ENCODE data around the gene TCF7L1.
A peak's percentile ranks its signal among the peaks of the same experiment; 100 is the strongest.
"Not testable (repeated sequence)": the region's sequence is repeated elsewhere in the genome, so short reads cannot be mapped to it uniquely, and the experiment has no call there.

Gene TCF7L1

GRCh38 chr2:85314884-85315242 lies 181.7 kb downstream of the TCF7L1 start:
- DNase-seq, result no peak

- not testable (repeated sequence) for DNase-seq
Measured at GRCh38 chr2:85315921-85316320, 182.7 kb downstream of the TCF7L1 start.

- DNase-seq, result no peak
Measured at GRCh38 chr2:85318222-85319074, 185.3 kb downstream of the TCF7L1 start.

GRCh38 chr2:85319796-85320195 lies 186.6 kb downstream of the TCF7L1 start:
- DNase-seq, result no peak

GRCh38 chr2:85323351-85323987 lies 190.3 kb downstream of the TCF7L1 start:
- DNase-seq, result no peak

GRCh38 chr2:85323988-85324367 lies 190.8 kb downstream of the TCF7L1 start:
- not testable (repeated sequence) for DNase-seq

GRCh38 chr2:85324639-85325465 lies 191.7 kb downstream of the TCF7L1 start:
- no peak for DNase-seq

GRCh38 chr2:85325466-85325811 lies 192.2 kb downstream of the TCF7L1 start:
- DNase-seq, result no peak

GRCh38 chr2:85326406-85327159 lies 193.4 kb downstream of the TCF7L1 start:
- DNase-seq, result peak in 4 of 51 donors; percentile 2 to 32 (median 22)

GRCh38 chr2:85327160-85327821 lies 194.1 kb downstream of the TCF7L1 start:
- DNase-seq, result peak in 19 of 51 donors; percentile 15 to 70 (median 52)

GRCh38 chr2:85327822-85328617 lies 194.8 kb downstream of the TCF7L1 start, which contains the start of gene TGOLN2:
TGOLN2 (minus strand) TSS chr2:85327989; CDS start chr2:85327962, 27 bp downstream.
- peak; percentile 34 to 98 (median 87) for DNase-seq

GRCh38 chr2:85329181-85329651 lies 196.0 kb downstream of the TCF7L1 start:
- DNase-seq, result no peak

GRCh38 chr2:85329701-85330100 lies 196.5 kb downstream of the TCF7L1 start:
- DNase-seq, result not testable (repeated sequence)

GRCh38 chr2:85330839-85331636 lies 197.8 kb downstream of the TCF7L1 start:
- no peak for DNase-seq

- not testable (repeated sequence) for DNase-seq
Measured at GRCh38 chr2:85333877-85334276, 200.7 kb downstream of the TCF7L1 start.

- DNase-seq, result no peak
Measured at GRCh38 chr2:85334928-85335327, 201.7 kb downstream of the TCF7L1 start.

- no peak for DNase-seq
Measured at GRCh38 chr2:85340034-85340892, 207.1 kb downstream of the TCF7L1 start.
